ENCODE data around the gene ASCC3.

GRCh38 chr6:100892693-100893092, 11.6 kb upstream of the ASCC3 start:
- TF ChIP-seq, protein P1, sequence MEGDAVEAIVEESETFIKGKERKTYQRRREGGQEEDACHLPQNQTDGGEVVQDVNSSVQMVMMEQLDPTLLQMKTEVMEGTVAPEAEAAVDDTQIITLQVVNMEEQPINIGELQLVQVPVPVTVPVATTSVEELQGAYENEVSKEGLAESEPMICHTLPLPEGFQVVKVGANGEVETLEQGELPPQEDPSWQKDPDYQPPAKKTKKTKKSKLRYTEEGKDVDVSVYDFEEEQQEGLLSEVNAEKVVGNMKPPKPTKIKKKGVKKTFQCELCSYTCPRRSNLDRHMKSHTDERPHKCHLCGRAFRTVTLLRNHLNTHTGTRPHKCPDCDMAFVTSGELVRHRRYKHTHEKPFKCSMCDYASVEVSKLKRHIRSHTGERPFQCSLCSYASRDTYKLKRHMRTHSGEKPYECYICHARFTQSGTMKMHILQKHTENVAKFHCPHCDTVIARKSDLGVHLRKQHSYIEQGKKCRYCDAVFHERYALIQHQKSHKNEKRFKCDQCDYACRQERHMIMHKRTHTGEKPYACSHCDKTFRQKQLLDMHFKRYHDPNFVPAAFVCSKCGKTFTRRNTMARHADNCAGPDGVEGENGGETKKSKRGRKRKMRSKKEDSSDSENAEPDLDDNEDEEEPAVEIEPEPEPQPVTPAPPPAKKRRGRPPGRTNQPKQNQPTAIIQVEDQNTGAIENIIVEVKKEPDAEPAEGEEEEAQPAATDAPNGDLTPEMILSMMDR (IDR thresholded peaks at IDR 0.05; ENCODE audit: extremely low read depth in 1 of 2, insufficient read depth in 1 of 2, low read depth in 1 of 2, low read length in 2 of 2) = no peak
- TF ChIP-seq JUN (IDR thresholded peaks at IDR 0.05; ENCODE audit: borderline replicate concordance, insufficient read depth, insufficient read length, low read depth) (no peak), POLR2A (IDR thresholded peaks at IDR 0.05; ENCODE audit: low read depth, low read length) (no peak), EZH2 (IDR thresholded peaks at IDR 0.05; ENCODE audit: borderline replicate concordance, low read depth, low read length, severe bottlenecking) (no peak)
